Measurements from ENCODE around the gene MRPL11. TPM values are rescaled to one million over a fixed set of nuclear protein-coding genes. Genes with fewer than 3 reads are reported as not detected.
"Not testable (repeated sequence)": the region's sequence is repeated elsewhere in the genome, so short reads cannot be mapped to it uniquely, and the experiment has no call there.

Gene MRPL11
- total RNA-seq, 1 experiment from 2014 or later: 105 TPM

DNA sequence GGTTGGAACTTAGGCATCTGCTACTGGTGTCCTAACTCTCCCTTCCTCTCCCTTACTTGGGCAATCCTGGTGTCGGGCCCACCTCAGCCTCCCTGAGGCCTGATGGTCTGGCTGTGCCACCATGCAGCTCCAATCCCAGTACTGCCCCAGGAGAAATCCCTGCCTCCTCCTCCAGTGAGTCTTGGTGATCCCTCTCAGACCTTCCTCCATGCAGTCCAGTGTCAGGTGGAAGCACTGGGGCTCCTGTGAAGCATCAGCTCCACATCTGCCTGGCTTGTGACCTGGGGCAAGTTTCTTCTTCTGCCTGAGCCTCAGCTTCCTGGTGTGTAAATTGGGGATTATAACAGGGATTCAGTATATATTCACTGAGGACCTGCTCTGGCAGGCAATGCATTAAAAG lies 26.3 kb upstream of the MRPL11 start:
- H3K27ac ChIP-seq (ENCODE audit: insufficient read length, low read depth, low read length): no peak overlapping the region

DNA sequence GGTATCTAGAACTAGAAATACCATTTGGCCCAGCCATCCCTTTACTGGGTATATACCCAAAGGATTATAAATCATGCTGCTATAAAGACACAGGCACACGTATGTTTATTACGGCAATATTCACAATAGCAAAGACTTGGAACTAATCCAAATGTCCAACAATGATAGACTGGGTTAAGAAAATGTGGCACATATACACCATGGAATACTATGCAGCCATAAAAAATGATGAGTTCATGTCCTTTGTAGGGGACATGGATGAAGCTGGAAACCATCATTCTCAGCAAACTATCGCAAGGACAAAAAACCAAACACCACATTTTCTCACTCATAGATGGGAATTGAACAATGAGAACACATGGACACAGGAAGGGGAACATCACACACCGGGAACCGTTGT lies 25.5 kb upstream of the MRPL11 start:
- H3K27me3 ChIP-seq (ENCODE audit: insufficient read depth, low read length); H3K23me2 ChIP-seq (ENCODE audit: insufficient read length, low read depth, low read length, poor library complexity, severe bottlenecking); H3K23ac ChIP-seq (ENCODE audit: insufficient read length, low read depth, low read length); H2BK15ac ChIP-seq (ENCODE audit: low read depth, low read length); H3K14ac ChIP-seq (ENCODE audit: insufficient read depth, low read length); H3K27ac ChIP-seq (ENCODE audit: insufficient read length, low read depth, low read length); H3K79me1 ChIP-seq (ENCODE audit: insufficient read depth, low read depth, low read length, poor library complexity, severe bottlenecking); H2AFZ ChIP-seq (ENCODE audit: low read length); H2AK5ac ChIP-seq (ENCODE audit: insufficient read length, low read length); H4K91ac ChIP-seq (ENCODE audit: insufficient read length, low read depth, low read length); H2BK5ac ChIP-seq (ENCODE audit: insufficient read length, low read length); H2BK12ac ChIP-seq (ENCODE audit: insufficient read length, low read depth, low read length); H3K56ac ChIP-seq (ENCODE audit: insufficient read length, low read depth, low read length); H3K27ac Mint-ChIP-seq; H3K4me2 ChIP-seq (ENCODE audit: insufficient read depth, insufficient read length, low read length); H3K4me1 ChIP-seq (ENCODE audit: insufficient read depth, low read length); DNase-seq; H3K9me3 ChIP-seq (ENCODE audit: control insufficient read depth, low read depth, low read length); H3T11ph ChIP-seq (ENCODE audit: low read length); H2BK20ac ChIP-seq (ENCODE audit: low read depth, low read length, poor library complexity, severe bottlenecking); H4K8ac ChIP-seq (replicated peaks; ENCODE audit: insufficient read length, low read depth, low read length); H3K18ac ChIP-seq (ENCODE audit: insufficient read length, low read depth, low read length); H4K20me1 ChIP-seq (ENCODE audit: control insufficient read depth, insufficient read depth, insufficient read length); H3K4me3 Mint-ChIP-seq; H3K79me2 ChIP-seq (ENCODE audit: insufficient read depth, low read length); H3K4ac ChIP-seq (ENCODE audit: low read depth, low read length); H2BK120ac ChIP-seq (ENCODE audit: low read depth, low read length, poor library complexity, severe bottlenecking); H3K9ac ChIP-seq (ENCODE audit: extremely low read depth, insufficient read length, low read length); H4K5ac ChIP-seq (ENCODE audit: insufficient read length, low read depth, low read length): not testable (repeated sequence)
- Mint-ChIP-seq H3K36me3 (ENCODE audit: insufficient read depth in 1 of 3, low read depth in 3 of 3) (peaks cover 0 to 28% (median 7%) of the 10 kb centered on the region in 3 experiments; a peak in 5 of 7 replicates), H3K9me3 (peaks cover 16 to 27% of the 10 kb centered on the region in 2 experiments; a peak in 4 of 5 replicates), H3K4me1 (peaks cover 17 to 31% of the 10 kb centered on the region in 2 experiments), H3K27me3 (ENCODE audit: low read depth) (peaks cover 13% of the 10 kb centered on the region)
- WGBS (ENCODE audit: extremely low coverage, insufficient read length, low lambda C conversion rate): no CpG with 5 or more reads among the region's 5 CpGs

More for the DNA sequence above, 26.3 kb upstream of the MRPL11 start:
- H3K4ac ChIP-seq (ENCODE audit: low read depth, low read length): no peak overlapping the region
- H2BK5ac ChIP-seq (ENCODE audit: insufficient read length, low read length): no peak overlapping the region
- Mint-ChIP-seq H3K27me3 (ENCODE audit: low read depth) (peaks cover 10% of the 10 kb centered on the region), H3K4me3 (peak overlapping the region in 1 of 2 experiments; percentile 90; a peak in 2 of 5 replicates), H3K27ac (no peak overlapping the region), H3K36me3 (ENCODE audit: insufficient read depth in 1 of 3, low read depth in 3 of 3) (peaks cover 0 to 29% (median 7%) of the 10 kb centered on the region in 3 experiments; a peak in 5 of 7 replicates), H3K4me1 (peaks cover 17 to 32% of the 10 kb centered on the region in 2 experiments), H3K9me3 (peaks cover 16 to 27% of the 10 kb centered on the region in 2 experiments; a peak in 4 of 5 replicates)
- no peaks in the 10 kb centered on the region; the same call in 1 of the 2 replicates for H3K4me1 ChIP-seq (ENCODE audit: insufficient read depth, low read length)
- no peak overlapping the region for H4K91ac ChIP-seq (ENCODE audit: insufficient read length, low read depth, low read length)
- no peaks in the 10 kb centered on the region for H3K79me2 ChIP-seq (ENCODE audit: insufficient read depth, low read length)
- H3K14ac ChIP-seq (ENCODE audit: insufficient read depth, low read length): no peak overlapping the region
- no peak overlapping the region for H3K56ac ChIP-seq (ENCODE audit: insufficient read length, low read depth, low read length)
- H3T11ph ChIP-seq (ENCODE audit: low read length): no peak overlapping the region
- H2AK5ac ChIP-seq (ENCODE audit: insufficient read length, low read length): no peak overlapping the region
- TF ChIP-seq, protein P1, sequence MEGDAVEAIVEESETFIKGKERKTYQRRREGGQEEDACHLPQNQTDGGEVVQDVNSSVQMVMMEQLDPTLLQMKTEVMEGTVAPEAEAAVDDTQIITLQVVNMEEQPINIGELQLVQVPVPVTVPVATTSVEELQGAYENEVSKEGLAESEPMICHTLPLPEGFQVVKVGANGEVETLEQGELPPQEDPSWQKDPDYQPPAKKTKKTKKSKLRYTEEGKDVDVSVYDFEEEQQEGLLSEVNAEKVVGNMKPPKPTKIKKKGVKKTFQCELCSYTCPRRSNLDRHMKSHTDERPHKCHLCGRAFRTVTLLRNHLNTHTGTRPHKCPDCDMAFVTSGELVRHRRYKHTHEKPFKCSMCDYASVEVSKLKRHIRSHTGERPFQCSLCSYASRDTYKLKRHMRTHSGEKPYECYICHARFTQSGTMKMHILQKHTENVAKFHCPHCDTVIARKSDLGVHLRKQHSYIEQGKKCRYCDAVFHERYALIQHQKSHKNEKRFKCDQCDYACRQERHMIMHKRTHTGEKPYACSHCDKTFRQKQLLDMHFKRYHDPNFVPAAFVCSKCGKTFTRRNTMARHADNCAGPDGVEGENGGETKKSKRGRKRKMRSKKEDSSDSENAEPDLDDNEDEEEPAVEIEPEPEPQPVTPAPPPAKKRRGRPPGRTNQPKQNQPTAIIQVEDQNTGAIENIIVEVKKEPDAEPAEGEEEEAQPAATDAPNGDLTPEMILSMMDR (conservative IDR thresholded peaks at IDR 0.05): no peak
- no peaks in the 10 kb centered on the region for H3K79me1 ChIP-seq (ENCODE audit: insufficient read depth, low read depth, low read length, poor library complexity, severe bottlenecking)
- no peaks in the 10 kb centered on the region for H4K20me1 ChIP-seq (ENCODE audit: control insufficient read depth, insufficient read depth, insufficient read length)
- no peak overlapping the region for H2BK120ac ChIP-seq (ENCODE audit: low read depth, low read length, poor library complexity, severe bottlenecking)
- H3K9me3 ChIP-seq (ENCODE audit: control insufficient read depth, low read depth, low read length): no peaks in the 10 kb centered on the region
- H3K9ac ChIP-seq (ENCODE audit: extremely low read depth, insufficient read length, low read length): no peak overlapping the region
- H2BK15ac ChIP-seq (ENCODE audit: low read depth, low read length): no peak overlapping the region
- no peak overlapping the region for H3K23ac ChIP-seq (ENCODE audit: insufficient read length, low read depth, low read length)
- no CpG with 5 or more reads among the region's 1 CpG for WGBS (ENCODE audit: extremely low coverage, insufficient read length, low lambda C conversion rate)
- H3K4me2 ChIP-seq (ENCODE audit: insufficient read depth, insufficient read length, low read length): peak overlapping the region; percentile 71
- H2AFZ ChIP-seq (ENCODE audit: low read length): no peak overlapping the region
- H4K8ac ChIP-seq (replicated peaks; ENCODE audit: insufficient read length, low read depth, low read length): no peak overlapping the region
- H2BK12ac ChIP-seq (ENCODE audit: insufficient read length, low read depth, low read length): no peak overlapping the region
- H3K23me2 ChIP-seq (ENCODE audit: insufficient read length, low read depth, low read length, poor library complexity, severe bottlenecking): peaks cover 6% of the 10 kb centered on the region
- DNase-seq: no peak
- no peaks in the 10 kb centered on the region for H3K27me3 ChIP-seq (ENCODE audit: insufficient read depth, low read length)
- H3K18ac ChIP-seq (ENCODE audit: insufficient read length, low read depth, low read length): no peak overlapping the region
- H4K5ac ChIP-seq (ENCODE audit: insufficient read length, low read depth, low read length): no peak overlapping the region
- H2BK20ac ChIP-seq (ENCODE audit: low read depth, low read length, poor library complexity, severe bottlenecking): no peak overlapping the region
